Activated CD4-positive, alpha-beta T cell treated with anti-CD3 and anti-CD28 coated beads for 48 hours (primary cell): ENCODE data around the gene MOCS3.
"Not testable (repeated sequence)": the region's sequence is repeated elsewhere in the genome, so short reads cannot be mapped to it uniquely, and the experiment has no call there.

Source experiments
- DNase-seq: peaks from one replicate; pipeline ENCODE4 v3.0.0-alpha.2; 2020

The MOCS3 gene

DNA sequence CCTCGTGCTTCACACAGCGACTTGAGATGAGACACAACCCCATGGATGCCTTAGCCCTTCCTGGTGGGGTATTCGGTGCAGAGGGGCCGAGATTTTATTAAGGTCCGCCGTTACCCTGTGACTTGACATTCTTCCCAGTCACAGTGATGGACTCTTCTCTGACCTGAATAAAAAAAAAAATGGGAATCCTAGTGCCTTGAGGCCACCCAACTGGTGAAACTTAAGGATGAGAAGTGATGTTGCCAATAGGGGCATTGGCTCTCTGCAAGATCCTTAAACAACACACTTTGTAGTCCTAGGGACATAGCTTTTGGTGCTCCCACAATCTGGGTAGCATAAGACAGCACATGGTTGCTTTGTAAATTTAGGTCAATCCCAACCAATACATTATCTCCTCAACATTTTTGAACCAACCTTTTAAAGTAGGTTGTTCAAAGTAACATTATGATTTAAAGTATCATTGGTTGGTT lies 26.6 kb upstream of the MOCS3 start:
- no peak for DNase-seq

DNA sequence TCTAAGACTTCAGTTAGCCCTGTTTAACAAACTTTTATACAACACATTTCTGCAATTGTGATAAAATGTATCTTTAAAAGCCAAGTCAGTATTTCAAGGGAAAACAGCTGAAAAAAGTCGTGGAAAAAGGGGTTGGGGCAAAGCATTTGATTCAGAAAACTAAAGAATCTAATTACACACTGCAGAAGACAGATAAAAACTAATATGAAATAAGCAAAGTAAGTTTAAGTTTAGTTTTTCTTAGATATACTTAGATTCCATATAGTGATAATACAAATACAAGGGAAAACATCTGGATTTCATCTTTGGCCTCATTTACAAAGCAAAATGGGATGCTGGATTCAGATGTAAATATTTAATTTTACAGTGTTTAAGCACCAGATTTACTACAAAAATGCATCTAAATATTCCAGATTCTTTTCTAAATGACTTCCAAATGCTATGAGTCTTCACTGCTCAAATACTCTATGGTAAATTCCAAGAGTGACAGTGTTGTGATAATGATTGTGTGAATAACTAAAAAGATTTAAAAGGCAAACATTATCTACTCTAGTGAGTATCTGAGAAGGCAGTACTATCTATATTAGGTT lies 25.8 kb upstream of the MOCS3 start:
- DNase-seq = no peak

DNA sequence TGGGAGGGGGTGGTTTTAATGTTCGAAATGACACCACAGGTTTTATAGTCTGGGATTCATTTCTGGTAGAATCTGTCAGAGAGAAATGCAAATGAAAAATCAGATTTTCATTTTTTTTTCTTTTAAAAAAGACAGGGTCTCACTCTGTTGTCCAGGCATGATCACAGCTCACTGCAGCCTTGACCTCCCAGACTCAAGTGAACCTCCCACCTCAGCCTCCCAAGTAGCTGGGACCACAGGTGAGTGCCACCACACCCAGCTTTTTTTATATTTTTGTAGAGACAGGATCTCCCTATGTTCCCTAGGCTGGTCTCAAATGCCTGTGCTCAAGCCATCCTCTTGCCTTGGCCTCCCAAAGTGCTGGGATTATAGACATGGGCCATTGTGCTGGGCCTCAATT lies 25.0 kb upstream of the MOCS3 start:
- no peak for DNase-seq

DNA sequence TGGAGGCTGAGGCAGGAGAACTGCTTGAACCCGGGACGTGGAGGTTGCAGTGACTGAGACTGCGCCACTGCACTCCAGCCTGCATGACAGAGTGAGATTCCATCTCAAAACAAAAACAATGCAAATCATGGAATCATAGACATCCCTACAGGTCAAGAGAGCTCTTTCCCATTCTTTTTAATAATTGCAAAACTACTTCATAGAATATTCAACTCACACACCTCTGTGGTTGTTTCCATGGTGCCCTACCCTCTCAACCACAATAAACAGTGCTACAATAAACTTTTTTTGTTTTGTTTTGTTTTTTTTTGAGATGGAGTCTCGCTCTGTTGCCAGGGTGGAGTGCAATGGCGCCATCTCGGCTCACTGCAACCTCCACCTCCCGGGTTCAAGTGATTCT lies 15.5 kb upstream of the MOCS3 start:
- DNase-seq = no peak

DNA sequence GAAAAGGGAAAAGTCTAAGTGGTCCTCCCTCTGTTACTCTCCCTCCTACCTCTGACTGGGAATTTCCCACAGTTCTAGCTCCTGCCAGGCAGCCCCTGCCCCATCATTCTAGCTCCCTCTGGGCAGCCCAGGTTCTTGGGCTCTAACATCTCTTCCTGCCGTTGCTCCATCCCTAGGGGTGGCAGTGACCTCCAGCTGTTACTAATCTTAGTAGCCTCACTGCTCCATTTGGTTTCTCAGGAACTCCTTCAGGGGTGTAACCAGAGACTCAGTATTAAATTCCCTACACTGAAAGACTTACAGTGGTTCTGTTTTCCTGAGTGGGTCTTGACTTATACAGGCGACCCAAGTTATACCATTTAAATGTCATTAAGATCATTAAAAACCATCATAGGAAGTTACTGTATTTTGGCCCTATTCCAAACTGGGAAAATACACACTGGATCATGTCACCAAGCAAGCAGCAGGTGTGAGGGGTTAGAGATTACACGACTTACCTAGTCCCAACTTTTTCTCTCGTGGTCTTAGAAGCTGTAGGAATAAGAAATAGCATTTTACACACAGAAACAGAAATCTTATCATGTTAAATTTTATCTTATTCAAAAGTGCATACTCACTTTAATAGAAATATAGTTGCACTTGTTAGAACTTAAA lies 10.4 kb upstream of the MOCS3 start:
- DNase-seq = no peak

DNA sequence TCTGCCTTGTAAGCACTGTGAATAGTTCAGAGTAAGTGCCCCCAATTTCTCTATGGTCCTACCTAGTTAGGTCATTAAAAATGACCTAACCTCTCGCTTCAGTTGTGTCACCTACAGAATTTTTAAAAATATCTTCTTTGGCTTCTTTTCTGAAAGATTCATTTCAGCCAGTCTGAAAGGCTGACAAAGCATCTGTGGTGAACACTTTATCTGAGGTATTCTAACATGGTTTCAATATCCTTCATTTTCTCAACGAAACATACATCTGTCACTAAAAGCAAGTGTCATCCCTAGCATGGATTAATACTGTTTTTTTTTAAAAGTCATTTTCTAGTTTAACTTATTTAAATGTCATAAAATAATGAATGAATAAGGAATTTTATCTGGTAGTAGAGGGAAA lies 5.4 kb upstream of the MOCS3 start:
- no peak for DNase-seq

DNA sequence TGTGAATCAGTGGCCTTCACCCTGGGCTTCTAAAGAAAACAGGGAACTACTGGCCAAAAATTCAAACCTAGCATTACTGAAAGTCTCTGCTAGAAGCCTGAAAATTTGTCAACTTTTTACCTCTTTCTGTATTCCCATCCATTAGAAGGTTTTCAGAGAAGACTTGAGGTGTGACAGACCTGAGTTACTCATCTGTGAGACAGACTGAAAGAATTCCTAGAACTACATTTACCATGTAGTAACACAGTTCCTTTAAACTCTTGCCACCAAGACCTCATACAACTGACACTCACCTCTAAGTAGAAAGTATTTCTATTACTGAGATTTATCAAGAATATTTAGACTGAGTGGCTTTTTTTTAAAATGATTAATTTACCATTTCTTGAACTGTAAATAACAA lies 4.8 kb upstream of the MOCS3 start:
- no peak for DNase-seq

DNA sequence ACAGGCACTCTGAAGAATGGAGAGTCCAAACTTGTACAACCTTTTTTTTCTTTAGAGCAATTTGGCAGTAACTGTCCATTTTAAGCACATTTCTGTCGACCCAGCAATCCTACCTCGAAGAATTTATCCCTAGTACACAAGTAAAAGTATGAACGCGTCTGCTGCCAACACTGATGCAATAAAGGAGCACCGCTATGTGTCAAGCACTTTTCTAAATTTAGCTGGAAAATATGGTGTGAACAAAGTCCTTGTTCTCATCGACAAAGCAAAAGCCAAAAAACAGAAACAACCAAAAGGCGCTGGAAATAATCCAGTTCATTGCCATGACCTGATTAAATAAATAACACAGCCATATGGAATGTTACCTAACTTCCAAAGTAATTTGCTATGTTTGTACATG lies 1.3 kb upstream of the MOCS3 start:
- DNase-seq = no peak

DNA sequence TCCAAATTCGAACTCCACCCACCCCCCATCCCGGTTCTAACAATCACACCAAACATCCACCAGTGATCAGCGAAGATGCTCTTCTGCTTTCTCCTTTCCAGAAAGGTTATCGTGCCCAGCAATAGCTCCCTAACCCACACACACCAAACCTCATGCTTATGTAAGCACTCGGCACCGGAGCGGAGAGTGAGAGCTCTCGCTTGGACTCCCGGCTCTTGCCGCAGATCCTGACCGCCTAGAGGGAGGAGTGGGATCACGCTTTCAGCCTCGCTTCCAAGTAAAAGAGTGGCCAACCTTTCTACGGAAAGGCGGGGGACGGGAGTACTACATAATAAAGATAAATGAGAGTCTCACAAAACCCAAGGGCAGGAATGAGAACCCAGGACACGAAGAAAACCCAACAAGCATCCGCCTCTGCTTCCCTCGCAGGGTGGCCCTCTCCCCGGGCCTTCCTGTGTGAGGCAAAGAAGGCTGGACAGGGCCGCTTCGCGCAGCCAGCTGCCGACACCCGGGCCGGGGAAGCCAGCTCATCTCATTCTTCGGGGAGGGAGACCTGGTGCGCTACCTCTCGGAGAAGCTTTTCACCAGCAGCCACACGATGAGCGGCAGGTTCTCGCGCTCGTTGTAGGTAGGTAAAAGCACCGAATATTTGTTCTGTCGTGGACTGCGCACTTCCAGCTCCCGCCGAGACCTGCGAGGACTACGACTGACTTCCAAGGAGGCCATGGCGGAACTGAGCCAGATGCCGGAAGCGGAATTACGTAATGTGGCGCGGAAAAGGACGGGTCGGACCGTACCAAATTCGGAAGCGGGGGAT lies 612 bp upstream of the MOCS3 start, which contains the start of gene DPM1:
Gene DPM1 (minus strand): TSS at position 735 of the 817 bp plus-strand sequence. CDS start 9 bp downstream, at position 726.
- peak; percentile 91 for DNase-seq

DNA sequence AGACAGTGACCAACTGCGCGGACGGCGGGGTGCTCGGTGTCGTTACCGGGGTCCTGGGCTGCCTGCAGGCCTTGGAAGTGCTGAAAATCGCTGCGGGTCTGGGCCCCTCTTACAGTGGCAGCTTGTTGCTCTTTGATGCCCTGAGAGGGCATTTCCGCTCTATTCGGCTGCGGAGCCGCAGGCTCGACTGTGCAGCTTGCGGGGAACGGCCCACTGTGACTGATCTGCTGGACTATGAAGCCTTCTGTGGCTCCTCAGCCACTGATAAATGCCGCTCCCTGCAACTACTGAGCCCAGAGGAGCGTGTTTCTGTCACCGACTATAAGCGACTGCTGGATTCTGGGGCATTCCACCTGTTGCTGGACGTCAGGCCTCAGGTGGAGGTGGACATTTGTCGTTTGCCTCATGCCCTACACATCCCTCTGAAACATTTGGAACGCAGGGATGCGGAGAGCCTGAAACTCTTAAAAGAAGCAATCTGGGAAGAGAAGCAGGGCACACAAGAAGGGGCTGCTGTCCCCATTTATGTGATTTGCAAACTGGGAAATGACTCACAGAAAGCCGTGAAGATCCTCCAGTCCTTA lies 1.0 kb downstream of the MOCS3 start:
- DNase-seq = no peak

DNA sequence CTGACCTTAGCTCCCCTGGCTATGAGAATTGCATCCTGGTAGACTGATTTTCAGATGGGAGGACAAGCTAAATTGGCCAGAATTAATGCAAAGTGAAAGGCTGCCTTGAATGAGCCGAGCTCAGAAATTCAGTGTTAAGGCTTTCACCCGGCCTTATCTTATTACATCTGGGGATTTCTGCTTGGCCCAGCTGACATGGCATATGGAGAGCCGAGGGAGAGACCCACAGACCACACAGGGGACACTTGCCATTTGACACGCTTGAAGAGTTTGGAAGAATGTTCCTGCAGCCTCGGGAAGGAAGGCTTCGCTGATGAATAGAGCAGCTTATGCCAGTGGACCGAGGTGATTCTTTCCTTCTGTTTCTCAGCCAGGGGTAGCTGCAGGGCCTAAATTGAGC lies 9.0 kb downstream of the MOCS3 start:
- no peak for DNase-seq

DNA sequence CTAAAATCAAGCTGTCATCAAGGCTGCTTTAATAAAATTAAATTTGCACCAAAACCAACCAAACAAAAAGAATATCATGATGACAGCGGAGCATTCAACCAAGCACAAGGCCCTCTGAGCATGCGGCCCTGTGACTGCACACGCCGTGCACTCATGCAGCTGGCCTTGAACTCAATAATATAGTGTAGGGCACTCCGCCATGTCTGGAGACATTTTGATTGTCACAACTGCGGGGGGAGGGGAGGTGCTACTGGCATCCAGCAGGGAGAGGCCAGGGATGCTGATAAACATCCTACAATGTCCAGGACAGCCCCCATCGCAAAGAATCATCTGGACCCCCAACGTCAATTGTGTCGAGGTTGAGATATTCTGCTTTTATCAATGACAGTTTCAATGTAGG lies 9.7 kb downstream of the MOCS3 start:
- DNase-seq = no peak

DNA sequence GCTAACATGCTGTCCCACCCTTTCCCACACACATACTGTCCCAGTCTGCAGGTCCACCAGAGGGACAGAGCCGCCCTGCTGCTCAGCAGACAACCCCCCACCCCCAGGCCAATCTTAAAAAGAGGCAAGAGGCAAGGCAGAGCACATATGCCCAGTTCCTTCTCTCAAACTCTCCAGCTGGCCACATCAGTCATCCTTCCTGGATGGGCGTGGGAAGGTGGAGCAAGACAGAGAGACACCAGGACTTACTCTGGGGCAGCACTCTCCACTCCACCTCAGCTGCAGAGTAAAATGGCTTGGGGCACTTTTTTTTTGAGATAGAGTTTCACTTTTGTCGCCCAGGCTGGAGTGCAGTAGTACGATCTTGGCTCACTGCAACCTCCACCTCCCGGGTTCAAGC lies 10.8 kb downstream of the MOCS3 start:
- DNase-seq = no peak

DNA sequence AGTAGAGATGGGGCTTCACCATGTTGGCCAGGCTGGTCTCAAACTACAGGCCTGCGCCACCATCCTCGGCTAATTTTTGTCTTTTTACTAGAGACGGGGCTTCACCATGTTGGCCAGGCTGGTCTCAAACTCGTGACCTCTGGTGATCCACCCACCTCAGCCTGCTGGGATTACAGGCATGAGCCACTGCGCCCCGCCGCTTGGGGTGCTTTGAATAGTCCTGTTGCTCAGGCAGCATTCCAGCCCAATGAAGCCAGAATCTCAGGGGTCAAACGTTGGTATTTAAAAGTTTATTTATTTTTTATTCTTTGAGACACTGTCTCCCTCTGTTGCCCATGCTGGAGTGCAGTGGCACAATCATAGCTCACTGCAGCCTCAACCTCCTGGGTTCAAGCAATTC lies 11.3 kb downstream of the MOCS3 start:
- no peak for DNase-seq

DNA sequence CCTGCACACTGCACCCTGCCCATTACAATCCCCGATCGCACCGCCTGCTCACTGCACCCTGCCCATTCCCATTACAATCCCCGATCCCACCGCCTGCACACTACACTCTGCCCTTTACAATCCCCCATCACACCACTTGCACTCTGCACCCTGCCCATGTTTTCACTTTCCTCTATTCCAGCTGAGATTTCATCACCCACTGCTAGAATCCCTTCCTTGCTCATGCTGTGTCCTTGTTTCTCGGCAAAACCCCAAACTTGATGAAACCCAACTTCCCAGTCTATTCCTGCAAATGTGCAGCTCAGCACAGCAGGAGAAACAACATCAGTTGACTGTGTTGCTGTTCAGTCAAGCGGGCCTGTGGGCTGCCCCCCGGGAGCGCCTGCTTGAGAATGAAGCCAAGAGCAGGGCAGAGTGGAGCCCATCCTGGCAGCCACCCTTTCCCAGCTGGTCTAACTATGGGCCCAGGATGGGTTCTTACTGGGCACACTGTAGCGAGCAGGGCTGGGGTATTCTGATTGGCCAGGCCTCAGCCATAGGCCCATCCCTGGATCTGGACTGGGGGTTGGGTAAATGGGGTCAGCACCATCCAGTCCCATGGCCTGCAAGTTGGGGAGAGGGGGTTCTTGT lies 17.2 kb downstream of the MOCS3 start:
- no peak for DNase-seq

DNA sequence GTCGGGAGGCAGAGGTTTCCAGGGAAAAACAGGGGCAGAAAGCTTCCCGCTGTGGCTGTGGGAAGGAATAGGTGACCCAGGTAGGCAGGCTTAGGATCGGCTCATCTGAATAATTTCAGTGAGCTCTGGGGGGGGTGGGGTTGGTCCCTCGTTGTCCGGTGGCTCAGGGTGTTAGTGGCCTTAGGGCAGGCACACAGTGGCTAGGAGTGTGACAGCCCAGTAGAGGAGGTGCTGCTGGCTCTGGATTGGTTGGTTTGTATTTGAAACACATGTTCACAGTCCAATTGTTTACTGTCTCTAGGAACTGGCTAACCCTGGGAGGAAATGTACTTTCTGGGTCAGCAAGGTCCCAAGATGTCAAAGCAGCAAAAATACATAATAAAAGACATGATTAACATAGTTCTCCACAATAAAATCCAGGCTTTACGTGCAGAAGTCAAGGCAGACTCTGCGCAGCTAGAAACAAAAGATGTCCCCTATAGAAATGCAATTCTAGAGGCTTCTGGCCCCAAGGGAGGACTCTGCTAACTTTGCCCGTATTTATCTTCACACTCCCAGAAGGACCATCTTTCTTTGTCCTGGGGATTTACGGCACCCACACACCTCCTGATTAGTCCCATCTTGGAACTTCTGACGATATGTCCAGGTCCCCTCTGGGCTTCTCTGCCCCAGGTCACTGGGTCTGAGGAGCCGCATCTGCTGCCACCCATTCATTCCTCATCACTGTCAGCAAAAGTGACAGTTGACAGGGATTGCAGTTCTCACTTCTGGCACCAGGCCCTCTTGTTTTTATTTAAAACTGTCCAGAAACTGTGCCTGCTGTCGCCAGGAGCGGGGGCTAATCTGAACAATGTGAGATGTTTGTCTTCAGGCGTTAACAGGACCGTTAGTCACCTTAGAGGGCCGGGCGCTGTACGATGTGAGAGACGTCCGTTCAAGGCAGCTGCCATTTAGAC lies 18.7 kb downstream of the MOCS3 start:
- no peak for DNase-seq

DNA sequence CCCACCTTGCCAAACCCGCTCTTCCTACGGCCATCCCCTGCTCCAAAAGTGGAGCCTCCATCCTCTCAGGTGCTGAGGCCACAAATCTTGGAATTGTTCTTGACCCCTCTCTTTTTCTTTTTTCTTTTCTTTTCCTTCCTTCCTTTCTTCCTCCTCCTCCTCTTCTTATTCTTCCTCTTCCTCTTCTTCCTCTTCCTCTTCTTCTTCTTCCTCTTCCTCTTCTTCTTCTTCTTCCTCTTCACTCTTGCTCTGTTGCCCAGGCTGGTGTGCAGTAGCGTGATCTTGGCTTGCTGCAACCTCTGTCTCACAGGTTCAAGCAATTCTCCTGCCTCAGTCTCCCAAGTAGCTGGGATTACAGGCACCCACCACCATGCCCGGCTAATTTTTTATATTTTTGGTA lies 19.9 kb downstream of the MOCS3 start:
- DNase-seq = not testable (repeated sequence)

DNA sequence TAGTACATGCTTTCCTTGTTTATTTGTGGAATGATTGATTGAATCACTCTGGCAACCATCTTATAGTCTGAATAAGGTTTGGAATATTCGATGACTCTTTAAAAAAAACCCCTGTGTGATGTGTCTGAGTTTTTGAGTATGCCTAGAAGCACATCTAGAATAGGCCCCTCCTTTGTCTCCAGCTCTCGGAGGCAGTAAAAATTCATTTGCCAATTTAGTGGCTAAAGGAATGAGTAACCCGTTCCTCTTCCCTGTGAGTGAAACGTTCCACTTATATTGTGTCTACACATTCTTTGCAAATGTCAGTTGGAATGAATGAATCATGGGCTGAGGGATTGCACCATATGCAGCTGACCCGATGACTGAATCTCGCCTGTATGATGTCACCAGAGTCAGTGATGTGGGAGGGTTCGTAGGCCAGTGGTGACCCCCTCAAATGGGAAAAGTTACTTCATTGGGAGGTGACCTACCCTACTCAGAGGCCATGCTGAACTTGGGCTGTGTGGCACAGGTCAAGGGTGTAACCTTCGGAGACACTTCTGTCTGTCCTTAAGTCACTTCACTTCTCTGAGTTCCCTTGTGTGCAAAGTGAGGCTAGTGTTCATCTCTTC lies 21.6 kb downstream of the MOCS3 start:
- peak; percentile 68 for DNase-seq

DNA sequence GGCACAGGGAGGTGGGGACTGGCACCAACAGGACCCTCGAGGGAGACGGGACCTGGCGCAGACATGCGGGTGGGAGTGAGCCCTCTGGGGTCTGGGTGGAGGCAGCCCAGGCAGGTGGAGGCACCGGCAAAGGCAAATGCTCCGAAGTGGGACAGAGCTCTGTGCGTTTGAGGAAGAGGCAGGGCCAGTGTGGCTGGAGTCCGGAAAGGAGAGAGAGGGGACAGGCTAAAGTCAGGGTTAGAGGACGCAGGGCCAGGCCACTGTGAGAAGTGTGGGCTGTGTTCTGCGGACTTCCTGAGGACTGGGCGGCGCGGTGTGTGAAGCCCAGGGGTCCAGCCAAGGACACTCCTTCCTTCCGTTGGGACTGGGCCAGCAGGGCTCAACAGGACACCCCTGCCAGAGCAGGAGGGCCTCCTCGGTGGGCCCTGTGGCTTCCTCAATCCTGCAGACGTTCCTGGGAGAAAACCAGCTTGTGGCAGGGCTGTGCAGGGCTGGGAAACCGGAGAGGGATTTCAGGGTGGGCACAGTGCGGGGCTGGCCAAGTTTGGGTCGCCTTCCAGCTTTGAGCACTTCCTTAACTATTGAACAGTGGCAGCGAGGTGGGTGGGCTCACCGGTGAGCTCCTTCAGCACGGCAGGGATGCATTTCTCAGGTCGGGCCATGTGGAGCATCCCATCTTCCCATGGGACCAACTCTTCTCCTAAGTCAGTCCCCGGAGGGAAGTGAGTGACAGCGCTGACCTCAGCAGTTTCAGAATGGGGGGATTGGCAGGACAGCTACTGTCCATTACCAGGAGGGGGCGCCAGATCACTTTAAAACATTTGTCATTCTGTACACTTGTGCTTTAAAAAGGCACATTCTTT lies 22.5 kb downstream of the MOCS3 start:
- DNase-seq = peak; percentile 82

DNA sequence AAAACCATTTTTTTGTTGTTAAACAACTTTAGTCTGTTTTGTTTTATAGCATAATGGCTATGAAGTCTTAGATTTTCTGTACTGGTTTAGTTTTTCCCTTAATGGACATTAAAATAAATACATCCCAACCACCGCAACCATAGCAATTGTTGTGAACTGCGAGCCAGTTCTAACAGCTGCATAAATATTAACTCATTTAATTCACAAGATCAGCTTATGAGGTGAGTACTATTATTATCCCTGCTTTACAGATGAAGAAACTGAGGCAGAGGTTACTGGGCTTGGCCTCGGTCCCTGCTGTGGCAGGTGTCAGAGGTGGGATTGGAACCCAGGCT lies 23.1 kb downstream of the MOCS3 start:
- no peak for DNase-seq

DNA sequence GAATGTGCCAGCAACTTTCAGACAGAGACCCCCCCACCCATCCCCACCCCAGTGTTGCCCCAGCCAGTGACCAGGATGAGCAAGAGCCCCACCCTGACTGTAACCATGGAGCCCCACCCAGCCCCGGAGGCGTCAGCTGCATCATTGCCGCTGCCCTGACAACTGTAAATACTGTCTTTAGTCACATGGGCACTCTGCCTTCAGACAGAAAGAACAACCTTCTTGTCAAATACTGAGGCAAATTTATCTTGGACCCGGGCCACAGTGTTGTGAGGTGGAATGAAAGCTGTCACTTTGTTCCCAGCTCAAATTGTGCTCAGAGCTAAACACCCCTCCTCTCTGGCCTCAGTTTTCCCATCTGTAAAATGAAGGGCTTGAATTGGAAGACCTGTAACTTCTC lies 23.7 kb downstream of the MOCS3 start:
- peak; percentile 12 for DNase-seq
